NCI-H2171 treated with DMSO at 0.1 percent for 48 hours (cell line): ENCODE data around the gene EPS8.

Source experiments
- DNase-seq: peaks from one replicate; lab custom pipeline; 2025; lab: John Stamatoyannopoulos, UW

Gene EPS8

DNA sequence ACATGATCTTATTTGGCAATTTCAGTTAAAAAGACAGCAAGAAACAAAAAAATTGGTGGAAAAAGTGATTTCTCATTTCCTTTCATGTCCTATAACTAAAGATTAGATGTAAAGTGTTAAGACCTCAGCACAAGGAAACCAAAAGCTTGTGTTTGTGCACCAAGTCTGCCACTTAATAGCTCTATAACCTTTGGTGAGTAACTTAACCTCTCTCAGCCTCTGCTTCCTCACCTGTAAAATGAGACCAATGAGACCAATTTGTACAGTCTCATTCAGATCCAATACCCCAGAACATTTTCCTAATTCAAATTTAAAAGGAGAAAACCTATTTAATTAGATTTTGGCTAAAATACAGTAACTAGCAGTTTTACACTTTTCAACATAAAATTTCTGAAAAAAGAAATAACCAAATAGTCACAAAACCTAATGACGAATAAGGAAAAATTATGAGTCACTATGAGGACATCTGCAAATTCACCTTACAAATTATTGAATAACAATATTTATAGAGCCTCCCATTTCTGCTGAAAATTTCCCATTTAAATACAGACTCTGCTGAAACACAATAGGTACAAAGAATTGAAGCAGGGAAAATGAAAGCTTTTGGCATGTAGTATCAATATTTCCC is 71.1 kb downstream of the EPS8 start:
- no peak for DNase-seq

DNA sequence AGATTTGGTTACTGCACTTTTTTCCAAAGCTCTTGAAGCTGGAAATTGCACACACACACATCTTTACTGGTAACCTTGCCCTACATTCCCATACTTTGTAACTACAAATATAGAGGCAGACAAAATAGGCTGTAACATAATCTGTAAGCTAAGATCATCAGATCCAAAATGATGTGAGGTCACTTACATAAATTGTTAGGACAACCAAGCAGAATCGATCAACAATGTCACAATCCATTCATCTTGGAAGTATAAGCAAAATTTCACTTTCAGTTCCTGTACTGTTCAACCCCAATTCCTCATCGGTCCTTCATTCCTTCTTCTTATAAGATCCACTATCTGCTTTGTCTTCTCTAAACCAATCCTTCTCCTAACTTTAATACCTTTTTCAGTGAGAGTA is 72.6 kb downstream of the EPS8 start:
- no peak for DNase-seq

DNA sequence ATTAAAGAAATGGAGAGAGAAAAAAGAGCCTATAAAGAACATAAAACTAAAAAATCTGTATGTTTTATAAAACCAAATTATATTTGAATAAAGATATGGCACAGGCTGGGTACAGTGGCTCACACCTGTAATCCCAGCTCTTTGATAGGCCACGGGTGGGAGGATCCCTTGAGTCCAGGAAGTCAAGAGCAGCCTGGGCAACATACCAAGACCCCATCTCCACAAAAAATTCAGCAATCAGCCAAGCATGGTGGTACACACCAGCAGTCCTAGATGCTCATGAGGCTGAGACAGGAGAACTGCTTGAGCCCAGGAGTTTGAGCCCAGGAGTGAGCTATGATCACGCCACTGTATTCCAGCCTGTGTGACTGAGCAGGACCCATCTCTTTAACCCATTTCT is 74.9 kb downstream of the EPS8 start:
- no peak for DNase-seq

DNA sequence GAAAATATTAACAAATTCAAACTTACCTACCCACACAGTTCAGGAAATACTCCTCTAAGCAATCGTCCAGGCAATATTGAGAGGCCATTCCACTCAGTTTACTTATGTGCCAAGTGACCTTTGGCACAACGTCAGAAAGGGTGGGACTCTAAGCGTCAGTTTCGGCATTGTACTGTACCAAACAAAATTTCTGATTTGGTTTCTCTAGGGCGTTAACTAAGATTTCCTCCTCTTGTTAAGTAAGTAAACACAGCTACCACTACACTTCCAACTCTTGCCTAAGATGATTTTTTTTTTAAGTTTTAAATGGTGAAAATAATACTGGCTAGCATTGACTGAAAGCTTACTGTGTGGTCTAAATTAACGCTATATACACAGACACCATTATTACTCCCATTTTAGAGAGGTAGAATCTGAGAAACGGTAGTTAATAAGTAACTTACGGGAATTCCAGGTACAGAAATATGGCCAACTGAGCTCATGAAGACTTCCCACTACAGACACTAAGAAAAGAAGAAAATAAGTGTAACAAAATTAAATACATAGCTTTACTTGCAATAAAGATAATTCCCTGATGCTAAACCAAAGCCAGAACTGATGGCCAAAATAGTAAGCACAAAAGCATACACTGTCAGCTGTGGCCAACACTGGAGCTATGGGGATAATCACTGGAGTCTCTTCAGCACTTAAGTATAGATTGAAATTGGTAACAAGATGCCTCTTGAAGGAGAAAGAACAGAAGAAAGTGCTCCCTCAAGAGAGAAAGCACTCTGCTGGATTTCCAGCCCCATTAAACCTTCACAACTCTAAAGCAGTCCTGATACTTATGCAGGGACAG is 76.1 kb downstream of the EPS8 start:
- no peak for DNase-seq

DNA sequence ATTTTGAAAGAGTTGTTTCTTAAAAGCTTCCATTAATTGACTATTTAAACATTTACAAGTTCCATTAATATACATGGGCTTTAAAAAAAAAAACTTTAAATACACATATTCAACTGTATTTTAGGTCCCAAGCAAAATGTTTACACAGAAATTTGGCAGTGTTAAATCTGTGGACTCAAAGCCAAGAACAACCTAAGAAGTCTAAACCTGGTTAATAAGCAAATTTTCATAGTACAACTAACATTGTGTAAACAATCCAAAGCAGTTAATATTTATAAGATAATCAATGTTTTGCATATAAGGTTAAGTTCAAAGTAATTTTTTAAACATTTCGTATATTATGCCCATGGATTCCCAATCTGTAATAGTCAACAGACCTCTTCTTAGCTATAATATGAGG is 77.0 kb downstream of the EPS8 start:
- DNase-seq, result no peak

DNA sequence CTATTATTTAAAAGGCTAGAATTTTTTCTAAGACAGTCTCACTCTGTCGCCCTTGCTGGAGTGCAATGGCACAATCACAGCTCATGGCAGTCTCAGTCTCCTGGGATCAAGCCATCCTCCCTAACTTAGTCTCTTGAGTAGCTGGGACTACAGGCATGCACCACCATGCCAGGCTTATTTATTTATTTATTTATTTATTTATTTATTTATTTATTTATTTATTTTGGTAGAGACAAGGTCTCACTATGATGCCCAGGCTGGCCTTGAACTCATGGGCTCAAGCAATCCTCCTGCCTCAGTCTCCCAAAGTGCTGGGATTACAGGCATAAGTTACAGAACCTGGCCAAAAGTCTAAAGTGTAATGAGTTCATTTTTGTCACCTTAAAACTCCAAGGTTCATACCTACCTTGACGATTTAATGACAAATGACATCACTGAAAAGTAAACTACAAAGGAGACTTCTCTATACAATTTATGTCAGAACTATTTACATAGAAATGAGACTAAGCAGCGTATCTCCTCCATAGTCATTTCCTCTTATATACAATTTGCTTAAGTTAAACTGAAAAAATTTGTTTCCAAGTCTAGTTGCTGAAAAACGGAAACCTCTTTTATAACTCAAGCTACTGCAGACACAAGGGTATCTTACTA is 78.2 kb downstream of the EPS8 start:
- no peak for DNase-seq

DNA sequence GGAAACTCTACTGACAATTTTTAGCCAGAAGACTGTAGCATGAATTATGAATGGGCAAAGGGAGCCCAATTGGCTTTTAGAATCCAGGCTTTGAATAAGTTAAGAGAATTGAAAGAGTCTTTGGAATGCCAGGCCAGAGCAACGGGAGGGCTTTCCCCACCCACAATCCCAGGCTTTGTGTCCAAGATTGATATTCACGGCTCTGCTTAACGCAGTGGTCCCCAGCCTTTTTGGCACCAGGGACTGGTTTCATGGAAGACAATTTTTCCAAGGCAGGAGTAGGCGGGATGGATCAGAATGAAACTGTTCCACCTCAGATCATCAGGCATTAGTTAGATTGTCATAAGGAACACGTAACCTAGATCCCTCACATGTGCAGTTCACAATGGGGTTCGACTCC is 79.6 kb downstream of the EPS8 start:
- no peak for DNase-seq

DNA sequence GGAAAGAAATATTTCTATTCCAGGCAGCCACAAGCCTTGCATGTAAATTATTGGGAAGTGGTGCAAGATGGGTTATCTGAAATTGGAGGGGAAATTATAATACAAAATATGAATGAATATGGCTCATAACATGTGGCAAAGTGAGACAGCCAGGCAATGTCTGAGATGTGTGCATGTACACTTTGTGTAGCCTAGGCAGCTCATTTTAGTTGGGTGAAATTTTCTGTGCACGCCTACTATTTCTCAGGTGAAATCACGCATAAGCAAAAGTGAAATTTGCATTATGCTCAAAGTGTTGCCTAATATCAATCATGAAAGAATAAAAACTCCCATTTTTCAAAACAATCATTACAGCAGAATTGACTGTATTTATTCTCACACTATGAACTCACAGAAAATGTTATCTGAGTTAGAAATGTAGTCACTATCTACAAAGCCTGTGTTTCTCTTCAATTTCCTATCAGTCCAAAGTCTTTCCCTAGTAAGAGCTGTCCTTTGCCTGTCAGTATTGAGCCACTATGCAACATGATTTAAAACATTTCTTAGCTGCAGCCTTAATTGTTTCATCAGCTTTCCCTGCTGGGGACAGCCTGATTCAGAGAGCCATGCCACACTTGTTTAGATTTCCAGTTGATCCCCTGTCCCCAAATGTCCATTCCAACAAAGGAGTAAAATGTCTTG is 80.7 kb downstream of the EPS8 start:
- DNase-seq, result no peak

DNA sequence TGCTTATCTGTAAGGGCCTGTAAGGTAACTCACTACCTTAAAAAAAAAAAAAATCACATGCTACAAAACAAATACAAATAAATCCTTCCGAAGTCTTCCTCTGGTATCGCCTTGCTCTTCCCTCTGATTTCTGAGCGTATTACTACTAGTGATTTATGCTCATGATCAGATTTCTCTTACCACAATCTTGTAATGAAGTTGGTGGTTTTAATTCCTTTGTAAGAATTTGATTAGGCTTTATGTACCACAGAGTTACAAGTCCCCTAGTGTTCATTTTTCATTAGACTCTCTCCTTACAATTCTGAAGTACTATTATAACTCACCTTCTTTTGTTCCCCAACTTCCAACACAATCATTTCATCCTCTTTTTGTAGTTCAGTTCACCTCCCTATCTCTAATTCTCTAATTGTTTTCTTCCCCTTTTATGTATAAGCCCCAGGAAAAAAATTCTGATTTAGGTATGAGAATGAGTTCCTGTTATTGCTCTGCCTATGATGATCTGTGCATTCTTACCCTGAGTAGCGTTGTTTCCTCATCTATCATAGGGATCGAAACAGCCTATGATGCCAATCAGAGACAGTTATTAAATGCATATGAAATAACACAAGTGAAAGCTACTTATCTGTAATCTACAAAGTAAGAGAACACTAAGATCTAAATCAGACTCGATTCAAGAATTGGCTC is 81.5 kb downstream of the EPS8 start:
- no peak for DNase-seq

DNA sequence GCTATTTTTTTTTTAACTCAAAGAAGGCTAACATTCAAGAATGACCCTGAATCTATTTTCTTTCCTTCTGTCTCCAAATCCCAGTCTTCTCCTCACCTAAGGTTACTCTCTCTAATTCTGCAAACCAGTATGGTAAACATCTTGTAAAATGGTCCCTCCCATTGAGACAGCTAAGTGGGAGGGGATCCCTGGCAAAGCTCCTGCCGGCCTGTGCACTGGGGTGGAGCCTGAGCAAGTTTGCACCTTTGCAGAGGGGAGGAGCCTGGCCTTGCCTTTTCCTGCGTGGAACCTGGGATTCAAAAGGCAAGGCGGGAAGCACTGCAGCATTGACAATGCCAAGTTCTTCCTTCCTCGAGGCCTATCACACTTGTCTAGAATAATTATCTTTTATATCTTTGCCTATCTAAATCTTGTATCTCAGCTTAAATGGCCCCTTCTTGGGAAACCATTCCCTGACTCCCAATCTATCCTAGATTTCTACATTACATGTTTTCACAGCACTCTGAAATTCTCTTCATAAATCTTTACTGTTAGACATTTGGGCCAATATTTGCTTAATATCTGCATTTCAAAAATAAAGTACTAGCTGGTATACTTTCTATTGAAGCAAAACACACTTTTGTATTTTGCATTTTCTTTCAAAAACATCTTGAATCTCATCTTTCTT is 83.0 kb downstream of the EPS8 start:
- no peak for DNase-seq

DNA sequence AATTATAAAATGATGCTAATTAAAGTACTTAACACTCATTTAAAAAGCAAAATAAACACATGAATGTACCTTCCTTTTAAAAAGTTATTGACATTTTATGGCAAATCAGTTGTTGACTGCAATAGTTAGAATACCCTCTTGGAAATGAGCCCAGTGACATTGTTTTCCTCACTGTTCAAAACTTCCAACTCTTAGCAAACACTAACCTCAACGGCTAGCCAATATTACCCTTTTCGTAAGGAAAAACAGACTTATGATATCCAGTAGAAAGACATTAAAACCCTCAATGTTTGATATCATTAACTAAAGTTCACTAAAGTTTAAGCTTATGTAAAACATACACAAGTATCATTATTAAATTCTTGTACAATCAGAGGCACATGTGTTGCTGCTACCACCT is 83.6 kb downstream of the EPS8 start:
- no peak for DNase-seq

DNA sequence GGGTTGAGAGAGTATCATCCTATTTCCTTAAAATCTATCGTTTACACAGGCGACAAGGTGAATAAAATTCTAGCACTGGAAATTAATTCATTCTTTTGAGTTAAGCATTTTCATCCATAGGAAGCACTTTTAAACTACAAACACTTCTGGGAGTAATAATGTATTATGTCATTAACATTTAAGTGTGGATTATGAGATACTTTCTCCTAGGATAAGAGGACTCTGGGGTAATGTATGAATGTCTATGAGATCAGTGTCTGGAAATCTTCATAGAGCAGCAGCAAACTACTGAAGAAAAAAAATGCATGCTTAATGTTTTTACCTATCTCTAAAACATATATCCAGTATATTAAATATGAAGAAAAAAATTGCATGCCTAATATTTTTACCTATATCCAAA is 86.9 kb downstream of the EPS8 start:
- no peak for DNase-seq

DNA sequence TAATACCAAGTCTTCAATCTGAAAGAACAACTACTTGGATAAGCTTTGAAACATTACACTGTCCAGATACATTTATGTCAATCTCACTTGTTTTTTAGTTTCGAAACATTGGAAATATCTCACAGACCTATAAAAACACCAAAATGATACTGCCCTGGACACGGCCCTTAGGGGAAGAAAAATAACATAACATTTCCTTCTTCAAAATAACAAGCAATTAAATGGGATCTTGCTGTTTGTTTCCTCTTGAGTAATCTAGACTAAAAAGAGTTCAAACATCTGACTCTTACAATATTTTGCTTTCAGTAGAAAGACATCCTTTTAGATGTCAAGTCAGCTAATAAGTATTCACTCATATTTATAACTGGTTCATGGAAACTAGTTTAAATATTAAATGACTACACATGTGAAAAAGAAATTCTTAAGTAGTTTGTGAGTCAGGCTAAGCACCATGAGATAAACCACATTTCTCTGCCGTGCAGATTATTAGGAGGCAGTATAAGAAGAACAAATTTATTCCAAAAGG is 87.5 kb downstream of the EPS8 start:
- DNase-seq, result no peak

DNA sequence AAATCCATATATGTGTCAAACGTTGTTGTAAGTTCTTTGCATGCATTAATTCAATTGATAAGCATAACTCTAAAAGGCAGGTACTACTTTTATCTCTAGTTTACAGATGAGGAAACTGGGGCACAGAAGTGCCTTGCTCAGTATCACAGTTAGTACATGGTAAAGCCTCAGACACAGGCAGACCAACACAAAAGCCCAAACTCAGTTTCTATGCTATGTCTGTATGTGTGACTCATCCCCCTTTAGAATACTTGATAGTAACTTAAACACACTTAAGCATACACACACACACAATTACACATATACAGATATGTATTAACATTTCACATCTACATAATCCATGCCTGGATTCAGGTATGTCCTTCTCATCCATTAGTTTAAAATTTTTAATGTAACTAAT is 88.0 kb downstream of the EPS8 start:
- DNase-seq, result no peak

DNA sequence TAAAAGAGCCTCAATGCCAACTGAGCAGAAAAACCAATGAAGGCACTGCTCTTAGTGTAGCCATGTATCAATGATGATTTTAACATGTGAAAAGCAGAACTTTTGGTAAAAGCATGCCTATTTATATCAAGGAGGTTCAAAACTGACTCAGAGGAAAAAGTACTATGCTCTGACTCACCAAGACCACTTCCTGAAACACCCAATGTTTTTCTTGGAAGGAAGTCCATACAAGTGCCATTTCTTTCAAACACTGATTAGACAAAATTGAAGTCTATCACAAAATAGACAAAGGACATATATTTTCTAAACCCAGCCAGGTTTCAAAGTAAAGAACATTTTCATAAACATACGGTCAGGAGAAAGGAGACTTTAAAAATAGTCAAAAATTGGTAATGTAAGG is 88.6 kb downstream of the EPS8 start:
- no peak for DNase-seq

DNA sequence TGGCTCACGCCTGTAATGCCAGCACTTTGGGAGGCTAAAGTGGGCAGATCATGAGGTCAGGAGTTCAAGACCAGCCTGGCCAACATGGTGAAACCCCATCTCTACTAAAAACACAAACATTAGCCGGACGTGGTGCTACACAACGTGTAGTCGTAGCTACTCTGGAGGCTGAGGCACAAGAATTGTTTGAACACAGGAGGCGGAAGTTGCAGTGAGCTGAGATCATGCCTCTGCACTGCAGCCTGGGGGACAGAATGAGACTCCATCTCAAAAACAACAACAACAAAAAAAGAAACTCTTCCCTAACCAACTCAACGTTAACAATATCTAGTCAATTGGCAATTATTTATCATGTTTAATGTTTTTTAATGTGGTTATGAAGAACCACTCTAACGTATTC is 89.3 kb downstream of the EPS8 start:
- no peak for DNase-seq

DNA sequence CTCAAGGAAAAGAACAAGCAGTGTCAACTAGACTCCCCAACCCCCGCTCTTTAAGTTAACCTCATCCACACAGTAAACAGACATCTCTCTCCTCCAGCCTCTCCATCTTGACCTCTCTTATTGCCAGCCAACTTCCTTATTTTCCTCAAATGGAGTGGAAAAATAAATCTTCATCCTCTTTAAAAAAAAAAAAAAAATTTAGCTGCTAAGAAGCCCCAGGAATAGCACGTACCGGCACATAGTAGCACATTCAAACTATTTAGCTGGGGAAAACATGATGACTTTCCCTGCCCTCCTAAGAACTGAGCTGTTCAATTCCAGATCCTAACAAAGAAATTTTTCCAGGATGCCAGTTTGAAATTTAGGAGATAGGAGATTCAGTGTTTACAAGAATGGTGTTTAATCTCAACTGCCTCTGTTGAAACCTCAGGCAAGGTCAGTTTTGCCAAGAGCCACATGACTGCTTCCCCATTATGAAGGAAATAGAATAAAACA is 90.8 kb downstream of the EPS8 start:
- DNase-seq, result no peak

DNA sequence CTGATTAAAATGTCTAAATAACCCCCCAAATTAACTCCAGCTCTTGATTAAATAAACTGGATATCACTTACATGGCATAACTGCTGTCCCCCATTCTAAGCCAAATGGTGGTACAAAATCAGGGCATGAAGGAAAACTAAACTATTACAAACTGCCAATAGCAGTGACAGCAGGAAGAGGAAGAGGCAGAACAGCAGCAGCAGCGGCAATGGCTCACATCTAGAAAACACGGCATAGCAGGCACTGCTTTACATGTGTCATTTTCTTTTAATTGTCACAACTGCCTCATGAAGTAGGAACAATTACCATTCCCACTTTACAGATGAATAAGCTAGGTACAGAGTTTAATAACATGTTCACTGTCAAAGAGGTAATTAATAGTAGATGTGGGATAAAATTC is 92.0 kb downstream of the EPS8 start:
- no peak for DNase-seq

DNA sequence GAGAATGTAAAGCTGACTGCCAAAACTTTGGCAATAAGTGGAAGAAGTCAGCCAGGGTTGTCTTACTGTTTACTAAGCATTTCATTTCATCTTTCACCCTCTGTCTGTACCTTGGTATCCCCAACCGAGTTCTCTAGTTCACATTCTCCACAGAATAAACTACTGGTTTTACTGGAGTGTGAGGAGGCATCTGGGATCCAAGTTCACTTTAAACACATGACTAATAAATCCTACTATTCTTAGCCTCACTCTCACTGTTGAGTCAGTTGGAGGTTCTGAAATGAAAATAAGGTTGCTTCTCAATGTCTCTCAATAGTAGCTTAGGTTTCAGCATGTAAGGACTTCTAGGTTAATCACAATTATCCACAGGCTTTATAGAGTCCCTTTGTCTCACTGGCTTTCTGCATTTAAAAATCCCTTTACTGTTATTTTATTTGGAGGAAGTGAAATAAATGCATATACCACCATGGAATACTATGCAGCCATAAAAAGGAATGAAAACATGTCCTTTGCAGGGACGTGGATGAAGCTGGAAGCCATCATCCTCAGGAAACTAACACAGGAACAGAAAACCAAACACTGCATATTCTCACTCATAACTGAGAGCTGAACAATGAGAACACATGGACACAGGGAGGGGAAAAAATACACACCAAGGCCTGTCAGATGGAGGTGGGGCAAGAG is 95.8 kb downstream of the EPS8 start:
- no peak for DNase-seq

DNA sequence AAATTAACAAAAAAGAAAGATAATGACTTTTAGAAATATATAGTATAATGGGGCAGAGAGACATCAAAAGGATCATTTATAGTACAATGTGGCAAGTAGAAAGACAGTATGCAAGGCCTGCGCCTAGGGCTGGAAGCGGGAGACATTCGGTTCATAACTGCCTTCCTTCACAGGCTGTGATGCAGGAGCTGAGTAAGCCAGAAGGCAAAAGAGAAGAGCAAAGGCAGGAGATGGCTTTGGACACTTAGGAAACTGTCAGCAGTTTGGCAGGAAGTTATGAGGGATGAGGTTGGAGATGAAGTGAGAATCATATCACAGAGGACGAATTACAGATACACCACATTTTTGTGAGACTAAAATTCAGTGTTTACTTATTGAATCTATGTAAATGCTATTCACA is 97.8 kb downstream of the EPS8 start:
- DNase-seq, result no peak

DNA sequence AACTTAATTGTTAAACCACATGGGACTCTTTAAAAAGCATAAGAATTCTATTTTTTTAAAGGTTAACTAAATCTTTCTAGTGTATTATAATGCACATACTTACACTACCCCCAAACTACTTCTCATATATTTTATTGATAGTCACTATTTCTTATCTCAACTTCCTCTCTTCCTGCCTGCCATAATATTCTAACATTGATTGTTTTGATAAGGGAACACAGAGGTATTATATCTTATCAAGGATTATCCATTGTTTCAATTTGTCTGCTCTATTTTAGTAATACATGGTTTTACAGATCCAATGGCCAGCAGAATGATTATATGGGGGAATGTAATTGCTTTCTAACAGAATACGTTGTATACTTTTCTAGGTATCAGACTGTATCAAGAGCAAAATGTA is 98.9 kb downstream of the EPS8 start:
- DNase-seq, result no peak
